ENCODE measurements around the gene ATIC. TPM values are rescaled to one million over a fixed set of nuclear protein-coding genes. Genes with fewer than 3 reads are reported as not detected.

The ATIC gene
- total RNA-seq, 1 experiment from 2014 or later, result 285 TPM

- POLR2A ChIA-PET, result no interaction called here
- H3K4me1 Mint-ChIP-seq, result peaks cover 3% of the 10 kb centered on the region; the same call in 1 of the 2 replicates
- H3K9me3 Mint-ChIP-seq, result no peaks in the 10 kb centered on the region; the same call in 1 of the 2 replicates
- H3K36me3 Mint-ChIP-seq, result peaks cover 59% of the 10 kb centered on the region
- no peak for ATAC-seq
- no peak for DNase-seq (ENCODE audit: low spot score)
- TF ChIP-seq SMAD3 (CRISPR knock-in tag; IDR thresholded peaks at IDR 0.05; ENCODE audit: borderline replicate concordance), result no peak
- TF ChIP-seq PRDM15 (CRISPR knock-in tag; IDR thresholded peaks at IDR 0.05), result no peak
- TF ChIP-seq ETV6 (CRISPR knock-in tag; IDR thresholded peaks at IDR 0.05), result no peak
- no peak for TF ChIP-seq ZMAT4 (CRISPR knock-in tag; IDR thresholded peaks at IDR 0.05)
- no peak for TF ChIP-seq CDX4 (CRISPR knock-in tag; IDR thresholded peaks at IDR 0.05; ENCODE audit: borderline replicate concordance)
- no peak for TF ChIP-seq MLX (CRISPR knock-in tag; IDR thresholded peaks at IDR 0.05)
- no peak for TF ChIP-seq ZNF138 (CRISPR knock-in tag; conservative IDR thresholded peaks at IDR 0.05)
- no peak for TF ChIP-seq CREM (CRISPR knock-in tag; IDR thresholded peaks at IDR 0.05)
- no peak for TF ChIP-seq ELF4 (CRISPR knock-in tag; IDR thresholded peaks at IDR 0.05; ENCODE audit: low read depth)
- no peak for TF ChIP-seq NFATC4 (CRISPR knock-in tag; IDR thresholded peaks at IDR 0.05)
- no peak for TF ChIP-seq USF1 (CRISPR knock-in tag; IDR thresholded peaks at IDR 0.05)
- no peak for TF ChIP-seq GTF2I (CRISPR knock-in tag; conservative IDR thresholded peaks at IDR 0.05)
- TF ChIP-seq JUN (CRISPR knock-in tag; IDR thresholded peaks at IDR 0.05), result no peak
- TF ChIP-seq MXD4 (CRISPR knock-in tag; IDR thresholded peaks at IDR 0.05; ENCODE audit: borderline replicate concordance), result no peak
- no peak for TF ChIP-seq ZNF263 (CRISPR knock-in tag; IDR thresholded peaks at IDR 0.05; ENCODE audit: low read depth)
- no peak for TF ChIP-seq PREB (CRISPR knock-in tag; IDR thresholded peaks at IDR 0.05; ENCODE audit: borderline replicate concordance)
- TF ChIP-seq ZNF532 (CRISPR knock-in tag; IDR thresholded peaks at IDR 0.05; ENCODE audit: borderline replicate concordance), result no peak
- no peak for TF ChIP-seq TCF7 (CRISPR knock-in tag; IDR thresholded peaks at IDR 0.05; ENCODE audit: low read depth)
- no peak for TF ChIP-seq OVOL2 (CRISPR knock-in tag; IDR thresholded peaks at IDR 0.05; ENCODE audit: borderline replicate concordance)
- no peaks in the 10 kb centered on the region for H3K27me3 Mint-ChIP-seq (ENCODE audit: low read depth)
- no peak overlapping the region for H3K4me3 Mint-ChIP-seq
- CTCF ChIA-PET, result no interaction called here
- H3K27ac Mint-ChIP-seq, result no peak overlapping the region
These were observed 70.2 kb downstream of the ATIC start for GRCh38 chr2:215382011-215382410.
